Parathyroid adenoma (tissue), 2 donors: ENCODE results near the gene ATXN3.
"Not testable (repeated sequence)": the region's sequence is repeated elsewhere in the genome, so short reads cannot be mapped to it uniquely, and the experiment has no call there.

Source experiments
- H2AFZ ChIP-seq: fragments of 300-600 bp; sonication (generic); one replicate; pipeline ENCODE4 v1.7.0; 2017; ENCODE audit warnings: antibody characterized with exemption, mild to moderate bottlenecking
- H3K27ac ChIP-seq: fragments of 300-600 bp; sonication (generic); one replicate; pipeline ENCODE4 v1.7.0; 2017
- H3K27me3 ChIP-seq: fragments of 300-600 bp; sonication (generic); one replicate; pipeline ENCODE4 v1.7.0; 2017; ENCODE audit warnings: low read length; ENCODE audit not compliant: control insufficient read depth, insufficient read depth
- H3K36me3 ChIP-seq: fragments of 300-600 bp; sonication (generic); one replicate; pipeline ENCODE4 v1.7.0; 2017; ENCODE audit warnings: low read length; ENCODE audit not compliant: control insufficient read depth, insufficient read depth
- H3K4me1 ChIP-seq: fragments of 300-600 bp; sonication (generic); one replicate; pipeline ENCODE4 v1.7.0; 2017; ENCODE audit warnings: control low read depth
- H3K4me2 ChIP-seq: fragments of 300-600 bp; sonication (generic); one replicate; pipeline ENCODE4 v1.7.0; 2017; ENCODE audit warnings: low read length
- H3K4me3 ChIP-seq: fragments of 300-600 bp; sonication (generic); one replicate; pipeline ENCODE4 v1.7.0; 2017; ENCODE audit warnings: low read depth, low read length
- H3K79me2 ChIP-seq: fragments of 300-600 bp; sonication (generic); one replicate; pipeline ENCODE4 v1.7.0; 2017; ENCODE audit warnings: control low read depth
- H3K9ac ChIP-seq: fragments of 300-600 bp; sonication (generic); one replicate; pipeline ENCODE4 v1.7.0; 2017; ENCODE audit warnings: mild to moderate bottlenecking
- H3K9me3 ChIP-seq: fragments of 300-600 bp; sonication (generic); one replicate; pipeline ENCODE4 v1.7.0; 2017; ENCODE audit warnings: low read length; ENCODE audit not compliant: control insufficient read depth
- CTCF ChIP-seq: fragments of 300-600 bp; sonication (generic); IDR thresholded peaks from one replicate; pipeline ENCODE4 v1.7.0; 2017; ENCODE audit warnings: antibody characterized with exemption, mild to moderate bottlenecking
- donor health status: primary hyperparathyroidism.

The ATXN3 gene

GRCh38 chr14:92058006-92058917, 48.1 kb downstream of the ATXN3 start:
- no peaks in the 10 kb centered on the region for H3K79me2 ChIP-seq
- no peaks in the 10 kb centered on the region for H3K9me3 ChIP-seq
- no peak overlapping the region for H3K27ac ChIP-seq
- no peak for TF ChIP-seq CTCF
- no peaks in the 10 kb centered on the region for H3K36me3 ChIP-seq
- no peaks in the 10 kb centered on the region for H3K27me3 ChIP-seq
- no peak overlapping the region for H3K4me3 ChIP-seq
- no peak overlapping the region for H3K9ac ChIP-seq
- no peak overlapping the region for H3K4me2 ChIP-seq
- no peak overlapping the region for H2AFZ ChIP-seq
- H3K4me1 ChIP-seq, result no peaks in the 10 kb centered on the region

DNA sequence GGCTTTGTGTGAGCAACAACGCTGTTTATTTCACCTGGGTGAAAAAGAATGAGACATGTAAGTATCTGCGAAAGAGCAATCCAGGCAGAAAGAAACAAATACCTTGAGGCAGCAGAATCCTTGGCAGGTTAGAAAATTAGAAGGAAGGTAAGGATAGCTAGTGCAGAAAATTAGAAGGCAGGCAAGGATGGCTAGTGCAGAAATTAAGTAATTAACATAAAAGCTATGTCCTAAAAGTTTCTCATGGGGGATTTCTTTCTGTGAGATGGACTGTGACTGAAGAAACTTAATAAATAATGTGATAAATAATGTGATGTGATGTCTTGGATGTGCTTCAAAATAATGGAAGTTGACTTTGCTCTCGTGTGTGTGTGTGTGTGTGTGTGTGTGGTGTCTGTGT, 56.6 kb downstream of the ATXN3 start:
- H3K4me3 ChIP-seq, result no peak overlapping the region
- TF ChIP-seq CTCF, result no peak
- no peak overlapping the region for H3K4me2 ChIP-seq
- no peaks in the 10 kb centered on the region for H3K27me3 ChIP-seq
- H3K36me3 ChIP-seq, result no peaks in the 10 kb centered on the region
- H3K4me1 ChIP-seq, result no peaks in the 10 kb centered on the region
- H2AFZ ChIP-seq, result no peak overlapping the region
- H3K27ac ChIP-seq, result no peak overlapping the region
- H3K79me2 ChIP-seq, result peaks cover 2% of the 10 kb centered on the region
- no peaks in the 10 kb centered on the region for H3K9me3 ChIP-seq
- H3K9ac ChIP-seq, result no peak overlapping the region

DNA sequence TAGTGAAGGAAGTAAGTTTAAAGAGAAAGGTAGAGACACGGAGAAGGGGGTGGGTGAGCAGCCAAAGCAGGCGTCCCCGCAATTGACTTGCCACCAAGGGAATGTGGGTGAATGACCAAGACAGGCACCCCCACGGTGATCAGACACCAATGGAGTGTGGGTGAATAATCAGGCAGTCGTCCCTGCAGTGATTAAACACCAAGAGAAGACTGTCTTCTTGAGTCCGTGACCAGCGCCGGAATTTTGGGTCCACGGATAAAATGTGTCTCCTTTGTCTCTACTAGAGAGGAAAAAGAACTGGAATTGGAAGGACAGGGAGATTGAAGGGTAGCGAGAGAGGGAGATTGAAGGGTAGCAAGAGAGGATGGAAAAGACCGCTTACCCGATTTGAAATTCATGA, 57.2 kb downstream of the ATXN3 start:
- H3K9me3 ChIP-seq, H3K4me2 ChIP-seq, H3K9ac ChIP-seq, H3K27ac ChIP-seq, H3K4me3 ChIP-seq, H3K36me3 ChIP-seq, H3K27me3 ChIP-seq, H2AFZ ChIP-seq, H3K4me1 ChIP-seq, H3K79me2 ChIP-seq: not testable (repeated sequence)

- not testable (repeated sequence) for H3K4me1 ChIP-seq, H3K9me3 ChIP-seq, H3K27me3 ChIP-seq, H3K9ac ChIP-seq, H3K4me3 ChIP-seq, H3K36me3 ChIP-seq, H3K27ac ChIP-seq, H3K4me2 ChIP-seq, H2AFZ ChIP-seq, H3K79me2 ChIP-seq
These were observed 60.5 kb downstream of the ATXN3 start for GRCh38 chr14:92045904-92046303.

GRCh38 chr14:92041766-92042165, 64.6 kb downstream of the ATXN3 start:
- not testable (repeated sequence) for H3K27me3 ChIP-seq, H3K4me2 ChIP-seq, H2AFZ ChIP-seq, H3K36me3 ChIP-seq, H3K9me3 ChIP-seq, H3K27ac ChIP-seq, H3K4me1 ChIP-seq, H3K4me3 ChIP-seq, H3K9ac ChIP-seq
- H3K79me2 ChIP-seq, result peaks cover 33% of the 10 kb centered on the region

GRCh38 chr14:92041203-92041602, 65.2 kb downstream of the ATXN3 start:
- peaks cover 36% of the 10 kb centered on the region for H3K79me2 ChIP-seq
- H3K27ac ChIP-seq, result no peak overlapping the region
- no peaks in the 10 kb centered on the region for H3K36me3 ChIP-seq
- no peak overlapping the region for H3K9ac ChIP-seq
- no peak overlapping the region for H3K4me2 ChIP-seq
- peak overlapping the region; percentile 98 for H3K4me3 ChIP-seq
- no peaks in the 10 kb centered on the region for H3K27me3 ChIP-seq
- H3K4me1 ChIP-seq, result peaks cover 4% of the 10 kb centered on the region
- H3K9me3 ChIP-seq, result no peaks in the 10 kb centered on the region
- no peak for TF ChIP-seq CTCF
- H2AFZ ChIP-seq, result peak overlapping the region; percentile 99
